ENCODE measurements around the gene ZC3H7B.
"Not testable (repeated sequence)": the region's sequence is repeated elsewhere in the genome, so short reads cannot be mapped to it uniquely, and the experiment has no call there.

The ZC3H7B gene, protein sequence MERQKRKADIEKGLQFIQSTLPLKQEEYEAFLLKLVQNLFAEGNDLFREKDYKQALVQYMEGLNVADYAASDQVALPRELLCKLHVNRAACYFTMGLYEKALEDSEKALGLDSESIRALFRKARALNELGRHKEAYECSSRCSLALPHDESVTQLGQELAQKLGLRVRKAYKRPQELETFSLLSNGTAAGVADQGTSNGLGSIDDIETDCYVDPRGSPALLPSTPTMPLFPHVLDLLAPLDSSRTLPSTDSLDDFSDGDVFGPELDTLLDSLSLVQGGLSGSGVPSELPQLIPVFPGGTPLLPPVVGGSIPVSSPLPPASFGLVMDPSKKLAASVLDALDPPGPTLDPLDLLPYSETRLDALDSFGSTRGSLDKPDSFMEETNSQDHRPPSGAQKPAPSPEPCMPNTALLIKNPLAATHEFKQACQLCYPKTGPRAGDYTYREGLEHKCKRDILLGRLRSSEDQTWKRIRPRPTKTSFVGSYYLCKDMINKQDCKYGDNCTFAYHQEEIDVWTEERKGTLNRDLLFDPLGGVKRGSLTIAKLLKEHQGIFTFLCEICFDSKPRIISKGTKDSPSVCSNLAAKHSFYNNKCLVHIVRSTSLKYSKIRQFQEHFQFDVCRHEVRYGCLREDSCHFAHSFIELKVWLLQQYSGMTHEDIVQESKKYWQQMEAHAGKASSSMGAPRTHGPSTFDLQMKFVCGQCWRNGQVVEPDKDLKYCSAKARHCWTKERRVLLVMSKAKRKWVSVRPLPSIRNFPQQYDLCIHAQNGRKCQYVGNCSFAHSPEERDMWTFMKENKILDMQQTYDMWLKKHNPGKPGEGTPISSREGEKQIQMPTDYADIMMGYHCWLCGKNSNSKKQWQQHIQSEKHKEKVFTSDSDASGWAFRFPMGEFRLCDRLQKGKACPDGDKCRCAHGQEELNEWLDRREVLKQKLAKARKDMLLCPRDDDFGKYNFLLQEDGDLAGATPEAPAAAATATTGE

DNA sequence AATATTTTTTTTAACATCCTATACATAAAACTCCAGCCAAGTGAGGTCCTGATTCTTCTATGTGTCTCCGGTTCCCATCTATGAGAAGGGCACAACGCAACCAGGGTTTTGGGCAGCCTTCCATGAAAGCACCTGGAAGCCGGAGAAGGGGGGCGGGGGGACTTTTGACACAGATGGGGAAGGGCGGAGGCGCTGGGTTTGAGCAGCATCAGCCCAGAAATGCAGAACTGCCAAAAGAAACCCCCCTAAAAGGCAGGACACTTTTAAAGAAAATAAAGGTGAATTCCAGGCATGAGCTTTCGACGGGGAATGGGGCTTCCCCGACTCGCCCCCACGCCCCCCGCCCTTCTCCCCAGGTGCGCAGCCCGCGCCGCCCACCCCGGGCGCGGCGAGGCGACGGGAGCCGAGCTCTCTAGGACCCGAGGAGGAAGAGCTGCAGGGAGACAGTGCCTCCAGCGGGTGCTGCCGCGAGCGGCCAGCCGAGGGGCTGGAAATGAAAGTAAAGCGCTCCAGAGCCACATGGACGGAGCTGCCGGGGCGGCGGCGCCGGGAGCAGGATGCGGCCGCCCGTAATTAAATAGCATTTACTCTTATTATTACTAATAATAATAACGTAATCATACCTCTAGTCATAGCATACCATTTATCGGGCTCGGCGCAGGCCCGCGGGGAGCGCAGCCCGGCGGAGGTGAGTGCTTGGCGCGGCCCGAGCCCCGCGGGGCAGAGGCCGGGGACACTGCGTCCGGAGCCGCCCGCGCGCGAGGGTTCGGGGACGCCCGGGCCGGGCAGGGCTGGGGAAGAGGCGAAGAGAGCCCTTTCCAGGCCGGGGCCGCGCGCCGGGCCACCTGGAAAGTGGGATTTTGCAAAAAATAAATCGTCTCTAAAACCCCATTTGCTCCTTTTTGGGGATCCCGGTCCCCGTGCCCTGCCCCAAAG lies at the start of gene ZC3H7B:
Gene ZC3H7B, plus strand, starts transcription at position 441 of the 936 bp plus-strand sequence. CDS start 19,136 bp downstream, outside the sequence.
- peak; percentile 86 to 87 for DNase-seq

DNA sequence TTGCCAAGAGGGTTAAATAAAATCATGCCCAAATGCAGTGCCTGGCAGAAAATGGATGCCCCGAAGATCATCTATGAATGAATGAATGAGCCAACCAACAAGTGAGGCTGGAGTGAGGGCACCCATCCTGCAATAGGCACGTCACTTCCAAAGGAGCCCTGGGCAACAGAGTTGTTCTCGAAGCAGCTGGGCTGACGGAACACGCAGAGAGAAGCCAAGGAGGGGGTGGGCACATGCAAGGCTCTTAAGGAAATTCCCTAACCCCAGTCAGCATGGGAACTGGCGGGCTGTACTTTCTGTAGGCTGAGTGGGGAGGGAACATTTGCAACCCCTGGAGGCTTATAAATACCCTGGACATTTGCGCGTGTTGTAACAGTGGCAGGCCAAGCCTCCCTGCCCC lies 49.0 kb upstream of the ZC3H7B start:
- DNase-seq = no peak

DNA sequence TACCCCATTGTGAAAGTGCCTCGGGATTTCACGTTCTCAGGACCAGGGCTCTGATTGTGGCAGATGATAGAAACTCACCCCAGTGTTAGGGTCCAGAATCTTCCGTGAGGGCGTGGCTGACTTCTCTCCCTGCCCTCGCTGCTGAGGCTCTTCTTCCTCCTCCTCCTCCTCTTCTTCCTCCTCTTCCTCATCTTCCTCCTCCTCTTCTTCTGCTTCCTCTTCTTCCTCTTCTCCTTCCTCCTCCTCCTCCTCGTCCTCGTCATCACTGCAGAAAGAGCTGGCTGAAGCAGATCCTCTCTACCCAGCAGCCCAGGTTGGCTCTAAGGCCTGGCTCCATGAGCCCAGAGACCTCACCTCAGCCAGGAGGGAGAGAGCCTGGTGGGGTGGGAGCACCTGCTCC lies 47.1 kb upstream of the ZC3H7B start:
- DNase-seq = no peak

DNA sequence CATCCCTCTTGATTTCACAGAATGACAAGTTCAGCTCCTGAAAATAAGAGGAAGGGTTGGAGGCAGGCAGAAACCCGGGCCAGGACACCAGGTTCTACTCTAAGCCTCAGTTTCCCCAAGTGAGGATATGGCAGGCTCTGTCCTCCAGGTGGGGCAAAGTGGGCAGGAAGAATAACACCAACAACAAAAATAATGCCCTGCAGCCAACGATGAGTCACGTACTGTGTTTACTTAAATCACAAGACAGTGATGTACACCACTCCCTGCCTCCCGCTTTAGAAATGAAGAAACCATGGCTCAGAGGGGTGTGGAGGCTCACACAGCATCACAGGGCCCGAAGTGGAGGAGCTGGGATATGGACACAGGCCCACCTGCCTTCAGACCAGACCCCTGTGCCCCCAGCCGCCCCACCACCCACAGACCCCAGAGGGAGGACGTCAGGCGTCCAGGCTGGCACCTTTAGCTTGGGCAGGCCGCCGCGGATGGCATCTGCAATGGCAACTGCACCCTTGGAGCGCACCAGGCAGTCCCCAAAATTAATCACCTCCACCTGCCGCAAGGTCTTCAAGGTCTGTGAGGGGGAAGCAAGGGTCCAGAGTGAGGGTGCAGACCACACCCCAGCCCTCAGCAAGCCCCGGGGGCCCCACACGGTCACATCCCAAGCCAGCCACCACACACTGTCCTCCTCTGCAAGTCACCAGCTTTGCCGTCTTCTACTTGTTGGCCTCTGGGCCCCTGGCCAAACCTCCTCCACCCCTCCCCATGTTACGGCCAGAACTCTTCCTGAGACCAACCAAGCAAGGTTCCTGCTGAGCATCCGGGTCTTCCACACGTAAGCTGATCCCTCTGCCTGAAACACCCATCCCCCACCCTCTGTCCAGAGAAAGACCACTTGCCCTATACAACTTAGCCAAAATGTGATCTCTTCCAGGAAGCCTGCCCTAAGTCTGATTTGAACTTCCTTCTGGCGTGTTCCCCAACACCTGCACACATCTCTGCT lies 44.8 kb upstream of the ZC3H7B start:
- DNase-seq = no peak

DNA sequence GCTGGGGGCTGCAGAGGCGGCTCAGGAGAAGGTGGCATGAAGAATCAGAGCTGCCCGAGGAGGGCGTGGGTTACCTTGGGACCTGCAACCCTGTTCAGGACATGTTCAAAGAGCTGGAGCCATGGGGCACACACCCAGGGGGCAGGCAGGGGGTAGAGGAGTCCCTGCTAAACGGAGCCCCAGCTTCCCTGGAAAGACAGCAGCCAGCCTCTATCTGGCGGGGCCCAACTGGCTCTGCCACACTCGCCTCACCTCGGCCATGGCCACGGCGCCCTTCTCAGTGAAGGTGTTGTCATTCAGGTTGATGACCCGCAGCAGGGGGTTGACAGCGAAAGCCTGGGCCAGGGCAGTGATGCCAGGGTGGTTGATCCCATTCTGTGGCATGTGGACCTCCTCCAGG lies 43.6 kb upstream of the ZC3H7B start:
- no peak for DNase-seq

DNA sequence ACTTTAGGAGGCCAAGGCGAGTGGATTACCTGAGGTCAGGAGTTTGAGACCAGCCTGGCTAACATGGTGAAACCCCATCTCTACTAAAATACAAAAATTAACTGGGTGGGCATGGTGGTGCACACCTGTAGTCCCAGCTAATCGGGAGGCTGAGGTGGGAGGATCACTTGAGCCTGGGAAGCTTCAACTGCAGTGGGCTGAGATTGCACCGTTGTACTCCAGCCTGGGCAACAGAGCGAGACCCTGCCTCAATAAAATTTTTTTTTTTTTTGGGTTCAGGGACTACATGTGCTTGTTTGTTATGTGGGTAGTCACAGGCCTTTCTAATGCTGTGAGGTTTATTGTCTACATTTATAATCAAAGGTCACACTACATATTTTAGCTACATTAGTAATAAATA lies 41.6 kb upstream of the ZC3H7B start:
- not testable (repeated sequence) for DNase-seq

DNA sequence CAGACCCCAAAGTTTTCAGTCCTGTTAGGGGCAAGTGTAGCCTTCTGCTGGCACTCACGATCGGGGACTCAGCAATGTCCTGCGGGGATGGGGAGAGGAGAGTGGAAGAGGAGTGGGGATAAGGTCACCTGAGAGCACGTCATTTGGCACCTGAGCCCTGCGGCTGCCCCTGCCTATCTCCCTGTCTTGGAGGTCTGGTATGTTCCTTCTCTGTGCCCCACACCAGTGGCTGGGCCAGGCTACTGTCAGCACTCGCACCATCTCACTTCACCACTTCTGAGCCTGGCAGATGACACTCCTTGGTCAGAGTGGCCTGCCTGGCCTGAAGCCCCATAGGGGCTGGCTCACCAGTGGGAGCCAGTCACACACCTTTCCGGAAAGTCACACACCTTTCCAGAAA lies 40.5 kb upstream of the ZC3H7B start:
- no peak for DNase-seq

DNA sequence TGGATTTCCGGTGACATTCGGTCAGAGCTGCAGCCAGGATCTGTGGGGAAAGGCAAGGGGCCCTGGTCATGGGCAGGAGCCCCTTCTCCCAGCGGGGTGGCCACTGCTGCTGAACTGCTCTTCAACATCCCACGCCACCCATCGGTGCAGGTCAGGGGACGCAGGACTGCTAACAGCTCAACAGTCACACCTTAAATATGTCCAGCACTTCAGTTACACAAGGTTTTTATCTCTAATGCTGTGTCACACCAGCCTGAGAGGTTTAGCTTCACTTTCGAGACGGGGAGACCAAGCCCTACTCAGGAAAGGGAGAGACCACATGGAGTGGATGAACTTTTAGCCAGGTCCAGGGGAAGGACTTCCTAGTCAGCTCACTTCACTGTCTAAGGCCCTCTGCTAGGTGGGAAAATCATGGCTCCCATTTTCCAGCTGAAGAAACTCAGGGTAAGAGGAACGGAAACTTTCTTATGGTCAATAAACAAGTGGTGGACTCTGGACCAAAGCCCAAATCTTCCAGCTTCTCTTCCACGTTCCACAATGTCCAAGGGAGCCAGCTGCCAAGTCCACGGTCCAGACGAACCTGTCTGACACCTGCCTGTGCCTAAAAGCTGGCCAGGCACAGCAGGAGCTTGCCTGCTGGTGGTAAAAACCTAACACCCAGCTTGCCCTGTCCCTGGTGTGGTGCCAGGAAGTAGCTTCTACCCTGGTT lies 39.6 kb upstream of the ZC3H7B start:
- no peak for DNase-seq

DNA sequence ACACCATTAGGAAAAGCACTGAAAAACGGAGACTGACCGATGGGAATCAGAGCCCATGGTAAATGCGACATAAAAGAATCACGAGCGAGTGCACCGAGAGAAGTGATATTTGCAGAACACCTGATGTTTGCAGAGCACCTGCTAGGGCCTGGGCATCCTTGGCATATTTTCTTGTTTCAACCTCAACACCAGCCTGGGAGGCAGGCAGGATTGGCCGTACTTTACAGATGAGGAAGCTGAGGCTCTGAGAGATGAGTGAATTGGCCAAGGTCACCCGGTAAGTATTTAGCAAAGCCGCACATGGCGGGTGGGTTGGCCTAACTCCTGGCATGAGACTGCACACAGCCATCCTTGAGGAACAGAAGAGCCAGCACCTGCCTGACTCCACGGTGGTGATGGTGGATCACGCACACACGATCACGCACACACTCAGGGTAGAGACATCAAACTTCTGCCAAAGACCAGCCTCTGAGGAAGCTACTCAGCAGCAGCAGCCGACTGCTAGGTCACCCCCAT lies 39.0 kb upstream of the ZC3H7B start:
- DNase-seq = no peak

DNA sequence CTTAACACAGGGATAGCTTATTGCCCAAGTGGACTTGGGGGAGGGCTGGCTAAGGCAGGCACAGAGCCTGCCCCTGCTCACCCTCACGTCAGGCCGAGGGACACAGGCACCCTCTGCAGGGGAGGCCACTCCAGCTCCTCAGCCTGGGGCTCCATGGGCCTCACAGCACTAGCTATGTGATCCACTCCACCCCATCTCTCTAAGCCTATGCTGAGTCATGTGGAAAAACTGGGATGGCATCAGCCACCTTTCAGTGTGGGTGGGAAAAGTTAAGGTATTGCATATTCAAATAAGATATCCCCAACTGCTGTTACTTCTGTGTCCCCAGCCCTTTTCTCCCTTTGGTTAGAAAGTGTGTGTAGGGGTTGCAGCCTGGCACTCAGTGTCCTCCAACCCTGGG lies 37.6 kb upstream of the ZC3H7B start:
- DNase-seq = no peak

DNA sequence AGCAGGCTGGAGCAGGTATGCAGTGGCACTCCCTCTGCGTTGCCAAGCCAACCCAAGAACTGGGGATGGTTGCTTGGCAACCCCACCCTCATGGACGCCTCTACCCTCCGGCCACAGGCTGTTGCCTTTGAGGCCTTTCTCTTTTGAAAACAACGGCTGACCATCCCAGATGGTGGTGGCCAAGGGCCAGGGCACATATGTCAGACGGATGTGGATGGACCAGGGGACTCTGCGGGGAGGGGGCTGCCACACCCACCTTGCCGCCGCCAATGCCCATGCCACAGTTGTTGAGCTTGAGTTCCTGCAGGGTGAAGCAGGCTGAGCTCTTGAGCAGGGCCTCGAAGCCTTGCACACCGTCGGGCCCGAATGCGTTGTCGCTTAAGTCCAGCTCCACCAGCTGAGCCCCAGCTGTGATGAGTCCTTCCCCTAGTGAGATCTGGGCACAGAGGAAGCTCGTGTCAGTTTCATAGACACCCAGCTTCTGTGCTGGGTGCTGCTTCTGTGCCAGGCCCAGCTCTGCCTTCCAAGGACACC lies 36.9 kb upstream of the ZC3H7B start:
- no peak for DNase-seq

DNA sequence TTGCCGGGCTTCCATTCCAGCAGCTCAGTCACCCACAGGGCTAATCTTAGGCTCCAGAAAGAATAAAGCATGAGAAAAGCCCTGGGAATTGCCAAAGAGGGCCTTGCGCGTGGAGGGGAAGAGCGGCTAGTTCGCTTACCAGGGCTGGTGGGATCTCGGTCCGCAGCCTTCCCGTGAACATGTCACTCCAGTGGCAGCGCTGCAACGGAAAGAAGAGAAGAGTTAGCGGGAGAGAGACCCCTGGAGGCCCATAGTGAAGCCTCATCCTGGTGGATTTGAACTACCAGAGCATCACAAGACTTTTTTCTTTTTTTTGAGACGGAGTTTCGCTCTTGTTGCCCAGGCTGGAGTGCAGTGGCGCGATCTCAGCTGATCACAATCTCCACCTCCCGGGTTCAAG lies 33.4 kb upstream of the ZC3H7B start:
- DNase-seq = no peak

DNA sequence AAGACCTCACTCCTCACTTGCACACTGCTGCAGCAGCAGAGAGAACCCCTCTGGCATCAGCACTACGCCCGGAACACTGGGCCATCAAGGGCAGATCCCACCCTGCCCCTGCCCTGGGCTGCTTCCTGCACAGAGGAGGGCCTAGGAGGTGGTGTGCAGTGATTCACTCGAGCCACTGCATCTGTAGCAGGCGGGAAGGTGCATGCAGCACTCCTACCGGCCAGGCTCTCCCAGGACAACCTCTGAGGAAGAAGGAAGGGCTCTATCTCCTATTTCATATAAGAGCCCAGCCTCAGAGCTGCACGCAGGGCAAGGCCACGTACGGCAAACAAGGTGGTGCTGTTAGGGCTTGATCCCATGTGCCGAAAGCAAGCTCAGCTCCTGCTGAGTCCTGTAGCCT lies 29.5 kb upstream of the ZC3H7B start:
- DNase-seq = no peak

DNA sequence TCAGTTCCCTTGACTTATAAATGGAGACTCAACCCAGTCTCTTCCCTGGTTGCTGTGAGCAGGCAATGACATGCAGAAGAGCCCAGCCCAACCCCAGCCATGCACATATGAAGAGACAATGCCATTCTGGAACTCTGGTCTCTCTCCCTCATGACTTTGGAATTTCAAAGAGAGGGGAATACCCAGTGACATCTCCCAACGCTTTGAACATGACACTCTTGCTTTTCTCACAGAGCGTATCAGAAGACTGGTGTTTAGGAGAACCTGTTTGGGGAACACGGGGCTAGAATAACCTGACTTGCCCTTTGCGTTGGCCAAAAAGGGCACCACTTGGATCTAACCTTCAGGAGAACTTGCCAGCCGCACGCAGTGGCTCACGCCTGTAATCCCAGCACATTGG lies 28.2 kb upstream of the ZC3H7B start:
- DNase-seq = no peak

DNA sequence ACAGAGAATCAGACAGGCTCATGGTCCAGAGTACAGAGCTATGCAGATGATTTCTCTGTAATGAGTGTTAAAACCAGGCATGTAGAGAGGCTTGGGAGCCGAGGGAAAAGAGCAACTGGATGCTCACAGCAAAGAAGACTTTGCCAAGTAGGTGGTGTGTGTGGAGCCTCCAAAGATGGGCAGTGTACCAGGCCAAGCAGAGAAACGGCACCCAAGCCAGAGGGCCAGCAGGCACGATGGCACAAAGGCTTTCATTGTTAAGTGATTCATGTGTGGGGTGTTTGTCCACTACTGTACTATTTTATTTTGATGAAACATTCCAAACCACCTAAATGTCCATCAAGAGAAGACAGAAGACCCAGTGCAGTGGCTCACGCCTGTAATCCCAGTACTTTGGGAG lies 26.5 kb upstream of the ZC3H7B start:
- no peak for DNase-seq

DNA sequence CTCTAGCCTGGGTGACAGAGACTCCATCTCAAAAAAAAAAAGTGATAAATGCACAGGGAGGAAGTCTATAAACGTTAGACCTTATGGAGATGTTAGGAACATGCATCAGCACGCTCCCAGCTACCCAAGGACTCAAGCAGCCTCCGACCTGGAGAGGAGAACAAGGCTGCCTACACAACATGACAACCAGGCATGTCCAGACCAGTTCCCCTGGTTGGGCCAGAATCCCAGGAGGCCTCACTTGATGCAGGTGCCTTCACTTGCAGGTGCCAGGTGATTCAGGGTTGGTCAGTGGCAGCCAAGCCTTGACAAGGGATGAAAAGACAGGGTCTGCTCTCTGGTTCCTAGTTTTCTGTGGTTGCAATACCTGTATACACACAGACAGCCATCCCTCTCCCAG lies 21.3 kb upstream of the ZC3H7B start:
- DNase-seq = no peak

DNA sequence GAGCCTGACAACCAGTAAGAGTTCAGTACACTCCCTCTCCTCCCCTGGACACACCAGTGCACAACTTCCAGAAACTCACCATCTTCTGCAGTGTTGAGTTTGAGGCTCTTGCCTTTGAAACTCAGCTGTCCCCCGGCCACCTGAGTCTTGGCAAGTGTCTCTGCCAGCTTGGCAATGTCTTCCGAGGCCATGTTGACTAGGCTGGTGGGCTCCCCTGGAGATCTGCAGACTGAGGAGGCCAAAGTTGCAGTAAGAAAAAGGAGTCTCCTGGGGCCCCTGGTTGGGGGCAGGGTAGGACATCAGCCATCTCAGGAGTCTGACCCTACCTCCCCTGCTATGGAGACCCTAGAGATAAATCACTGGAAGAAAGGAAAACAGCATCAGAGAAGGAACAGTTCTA lies 20.5 kb upstream of the ZC3H7B start:
- no peak for DNase-seq

DNA sequence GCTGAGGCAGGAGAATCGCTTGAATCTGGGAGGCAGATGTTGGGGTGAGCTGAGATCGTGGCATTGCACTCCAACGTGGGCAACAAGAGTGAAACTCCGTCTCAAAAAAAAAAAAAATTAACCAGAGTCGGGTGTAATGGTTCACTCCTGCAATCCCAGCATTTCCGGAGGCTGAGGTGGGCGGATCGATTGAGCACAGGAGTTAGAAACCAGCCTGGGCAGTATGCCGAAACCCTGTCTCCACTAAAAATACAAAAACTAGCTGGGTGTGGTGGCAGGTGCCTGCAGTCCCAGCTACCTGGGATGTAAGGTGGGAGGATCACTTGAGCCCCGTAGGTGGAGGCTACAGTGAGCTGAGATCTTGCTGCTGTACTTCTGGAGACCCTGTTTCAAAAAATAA lies 16.9 kb upstream of the ZC3H7B start:
- no peak for DNase-seq

DNA sequence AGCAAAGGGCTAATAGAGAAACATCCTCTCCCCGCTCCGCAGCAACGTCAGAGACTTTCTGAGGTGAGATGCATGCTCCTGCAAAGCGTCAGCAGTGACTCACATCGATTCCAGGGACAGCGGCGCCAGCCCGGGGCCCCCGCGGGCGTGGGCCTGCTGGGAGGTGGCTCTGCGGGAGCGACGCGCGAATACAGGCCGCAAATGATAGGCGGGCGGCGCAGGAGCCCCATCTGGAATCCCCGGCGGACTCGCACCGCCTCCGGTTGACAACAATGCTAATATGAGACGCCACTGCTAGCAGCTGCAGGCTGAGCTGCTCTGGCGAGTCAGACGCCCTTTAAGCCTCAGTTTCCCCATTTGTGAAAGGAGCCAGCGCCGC lies 15.9 kb upstream of the ZC3H7B start:
- DNase-seq = peak; percentile 85 to 88

Measured in activated CD4-positive, alpha-beta T cell treated with anti-CD3 and anti-CD28 coated beads for 4 hours (primary cell).